ENCODE measurements around the gene SCN2B. TPM values are rescaled to one million over a fixed set of nuclear protein-coding genes. Genes with fewer than 3 reads are reported as not detected.

SCN2B gene
- total and polyA plus RNA-seq, 2 donors (not counting 1 experiment from before 2014, with no cell fraction given): 0.11 to 7.3 TPM

DNA sequence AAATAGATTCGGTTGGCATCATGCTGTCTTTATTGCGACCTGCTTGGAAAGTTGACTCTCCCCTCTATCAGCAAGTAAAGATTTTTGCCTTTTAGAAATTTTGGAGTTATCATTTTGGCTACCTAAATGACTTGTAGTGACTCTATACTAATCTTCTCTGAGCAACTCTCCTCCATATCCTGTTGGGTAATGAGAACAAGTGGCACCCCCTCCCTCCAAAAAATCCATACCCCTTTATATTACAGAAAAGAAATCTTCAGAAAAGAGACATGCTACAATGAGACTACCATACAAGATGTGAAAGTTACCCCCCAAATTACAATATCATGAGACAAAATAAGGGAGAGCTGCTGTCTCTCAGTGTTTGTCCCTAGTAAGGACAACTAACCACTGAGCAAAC lies 47.1 kb upstream of the SCN2B start:
- H3K4me3 ChIP-seq (replicated peaks in 1 of 4; ENCODE audit: control extremely low read depth in 1 of 4, insufficient read depth in 1 of 4, low read depth in 3 of 4, low read length in 4 of 4): no peak overlapping the region
- H3K79me2 ChIP-seq (ENCODE audit: control insufficient read depth, insufficient read depth, low read length): no peaks in the 10 kb centered on the region
- no peak for DNase-seq (ENCODE audit: low read depth in 2 of 2)
- H3K27me3 ChIP-seq (ENCODE audit: control insufficient read depth, insufficient read depth, low read length): no peaks in the 10 kb centered on the region
- H3K9ac ChIP-seq (ENCODE audit: insufficient read depth, low read length): no peak overlapping the region
- TF ChIP-seq EZH2 (IDR thresholded peaks at IDR 0.05; ENCODE audit: low read length, missing control alignments) (no peak), CTCF (conservative IDR thresholded peaks at IDR 0.05 in 1 of 2, IDR thresholded peaks at IDR 0.05 in 1 of 2; ENCODE audit: low read depth in 1 of 2, low read length in 2 of 2) (no peak)
- H3K36me3 ChIP-seq (ENCODE audit: control insufficient read depth, insufficient read depth, low read length): no peaks in the 10 kb centered on the region
- no peaks in the 10 kb centered on the region for H4K20me1 ChIP-seq (ENCODE audit: control insufficient read depth, extremely low read depth, insufficient read depth, low read length)
- H3K27ac ChIP-seq (ENCODE audit: insufficient read depth, low read length): no peak overlapping the region
- no peak overlapping the region for H2AFZ ChIP-seq (ENCODE audit: low read length)
- H3K4me2 ChIP-seq (ENCODE audit: extremely low read depth, insufficient read depth, low read length): no peak overlapping the region
- H3K4me1 ChIP-seq (ENCODE audit: control insufficient read depth, extremely low read depth, insufficient read depth, low read length): no peaks in the 10 kb centered on the region
- no peaks in the 10 kb centered on the region for H3K9me3 ChIP-seq (ENCODE audit: control insufficient read depth, insufficient read depth, low read depth, low read length)

- Histone ChIP-seq H3K79me2 (ENCODE audit: control insufficient read depth, insufficient read depth, low read length) (no peaks in the 10 kb centered on the region), H2AFZ (ENCODE audit: low read length) (no peak overlapping the region), H3K27me3 (ENCODE audit: control insufficient read depth, insufficient read depth, low read length) (no peaks in the 10 kb centered on the region), H3K27ac (ENCODE audit: insufficient read depth, low read length) (no peak overlapping the region), H4K20me1 (ENCODE audit: control insufficient read depth, extremely low read depth, insufficient read depth, low read length) (no peaks in the 10 kb centered on the region), H3K4me1 (ENCODE audit: control insufficient read depth, extremely low read depth, insufficient read depth, low read length) (no peaks in the 10 kb centered on the region), H3K36me3 (ENCODE audit: control insufficient read depth, insufficient read depth, low read length) (no peaks in the 10 kb centered on the region), H3K4me2 (ENCODE audit: extremely low read depth, insufficient read depth, low read length) (no peak overlapping the region), H3K9me3 (ENCODE audit: control insufficient read depth, insufficient read depth, low read depth, low read length) (no peaks in the 10 kb centered on the region), H3K9ac (ENCODE audit: insufficient read depth, low read length) (no peak overlapping the region), H3K4me3 (replicated peaks in 1 of 4; ENCODE audit: control extremely low read depth in 1 of 4, insufficient read depth in 1 of 4, low read depth in 3 of 4, low read length in 4 of 4) (no peak overlapping the region)
- no peak for TF ChIP-seq EZH2 (IDR thresholded peaks at IDR 0.05; ENCODE audit: low read length, missing control alignments)
- TF ChIP-seq CTCF (conservative IDR thresholded peaks at IDR 0.05 in 1 of 2, IDR thresholded peaks at IDR 0.05 in 1 of 2; ENCODE audit: low read depth in 1 of 2, low read length in 2 of 2): no peak
- DNase-seq (ENCODE audit: low read depth in 2 of 2): no peak
Observed at GRCh38 chr11:118222437-118222836, 46.0 kb upstream of the SCN2B start.

- no peaks in the 10 kb centered on the region for H3K4me1 ChIP-seq (ENCODE audit: control insufficient read depth, extremely low read depth, insufficient read depth, low read length)
- no peak overlapping the region for H3K4me3 ChIP-seq (replicated peaks in 1 of 4; ENCODE audit: control extremely low read depth in 1 of 4, insufficient read depth in 1 of 4, low read depth in 3 of 4, low read length in 4 of 4)
- no peak overlapping the region for H2AFZ ChIP-seq (ENCODE audit: low read length)
- H3K4me2 ChIP-seq (ENCODE audit: extremely low read depth, insufficient read depth, low read length): no peak overlapping the region
- peaks cover 4% of the 10 kb centered on the region for H3K27me3 ChIP-seq (ENCODE audit: control insufficient read depth, insufficient read depth, low read length)
- H3K9ac ChIP-seq (ENCODE audit: insufficient read depth, low read length): no peak overlapping the region
- H3K36me3 ChIP-seq (ENCODE audit: control insufficient read depth, insufficient read depth, low read length): no peaks in the 10 kb centered on the region
- no peaks in the 10 kb centered on the region for H3K9me3 ChIP-seq (ENCODE audit: control insufficient read depth, insufficient read depth, low read depth, low read length)
- H3K27ac ChIP-seq (ENCODE audit: insufficient read depth, low read length): no peak overlapping the region
- H3K79me2 ChIP-seq (ENCODE audit: control insufficient read depth, insufficient read depth, low read length): no peaks in the 10 kb centered on the region
- TF ChIP-seq EZH2 (IDR thresholded peaks at IDR 0.05; ENCODE audit: low read length, missing control alignments) (no peak), CTCF (conservative IDR thresholded peaks at IDR 0.05 in 1 of 2, IDR thresholded peaks at IDR 0.05 in 1 of 2; ENCODE audit: low read depth in 1 of 2, low read length in 2 of 2) (no peak)
- DNase-seq (ENCODE audit: low read depth in 2 of 2): no peak
- no peaks in the 10 kb centered on the region for H4K20me1 ChIP-seq (ENCODE audit: control insufficient read depth, extremely low read depth, insufficient read depth, low read length)
Observed at GRCh38 chr11:118221419-118221818, 45.0 kb upstream of the SCN2B start.

Data from fibroblast of lung (primary cell).